GM12892 (cell line): ENCODE measurements around the gene PLSCR1. TPM values are rescaled to one million over a fixed set of nuclear protein-coding genes. Genes with fewer than 3 reads are reported as not detected.

ENCODE experiments used
- DNase-seq: peaks from one replicate; pipeline ENCODE4 v3.0.0; 2011; ENCODE audit not compliant: insufficient read length
- FAIRE-seq: peaks from 2 replicates; lab custom pipeline; 2011; peaks lifted over from hg19 to GRCh38; lab: Jason Lieb, UNC
- POLR2A ChIP-seq: IDR thresholded peaks from 2 replicates; pipeline ENCODE4 v1.6.1; 2011; ENCODE audit warnings: low read depth, low read length, control low read depth
- POLR2AphosphoS5 ChIP-seq: IDR thresholded peaks from 2 replicates; pipeline ENCODE4 v1.6.1; 2011; ENCODE audit warnings: low read depth, low read length, control low read depth
- TAF1 ChIP-seq: IDR thresholded peaks from 2 replicates; pipeline ENCODE4 v1.6.1; 2011; ENCODE audit warnings: low read depth, mild to moderate bottlenecking, control low read depth, low read length, borderline replicate concordance
- polyA plus RNA-seq: library from polyadenylated mRNA; unstranded; fragments of >200 nt; gene quantifications from one replicate; pipeline ENCODE4 v1.2.1, GENCODE V29; 2012; ENCODE audit warnings: missing spikeins, inconsistent platforms; ENCODE audit not compliant: missing spikeins

The PLSCR1 gene
- polyA plus RNA-seq: 31.8 TPM

DNA sequence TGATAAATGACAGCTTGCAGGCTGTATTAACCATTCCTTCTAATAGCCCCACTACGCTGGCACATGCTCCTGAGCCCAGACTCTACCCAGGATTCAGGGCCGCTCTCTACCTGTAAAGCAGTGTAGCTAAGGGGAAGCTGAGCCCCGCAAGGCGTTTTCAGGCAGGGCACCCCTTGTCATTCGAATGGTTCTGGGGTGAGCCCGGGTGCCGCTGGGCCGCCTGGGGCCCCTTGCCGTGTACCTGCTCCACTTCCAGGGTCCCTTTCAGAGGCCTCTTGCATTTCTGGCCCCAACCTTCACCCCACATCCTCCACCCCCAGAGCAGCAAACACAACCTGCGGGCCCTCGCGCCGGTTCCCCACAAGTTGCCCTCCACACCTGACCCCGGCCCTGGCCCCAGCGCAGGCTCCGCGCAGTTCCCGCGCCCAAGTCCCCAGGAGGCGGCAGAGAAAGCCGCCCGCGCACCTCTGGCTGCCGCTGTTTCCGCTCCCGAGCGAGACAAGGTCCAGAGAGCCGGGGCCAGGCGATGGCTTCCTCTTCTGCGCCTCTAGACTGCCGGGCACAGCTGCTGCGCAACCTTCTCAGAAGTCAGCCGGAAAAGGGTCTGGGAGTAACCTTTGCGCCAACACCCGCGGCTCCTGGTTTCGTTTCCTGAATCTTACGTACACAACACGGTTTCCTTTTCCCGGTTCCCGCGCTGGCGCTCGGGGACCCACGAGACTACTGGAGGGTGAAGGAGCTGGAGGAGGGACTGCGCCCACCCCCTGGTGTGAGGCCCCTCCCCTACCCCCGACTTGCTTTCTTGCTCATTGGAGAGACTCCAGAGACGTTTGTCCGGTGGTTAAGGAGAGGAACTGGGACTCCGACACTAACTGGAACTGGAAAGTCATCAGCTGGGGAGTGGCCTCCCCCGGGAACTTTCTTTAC, at the start of gene PLSCR1:
Gene PLSCR1, minus strand, starts transcription at position 606 of the 927 bp plus-strand sequence. CDS start 8,055 bp downstream, outside the sequence.
- peak; percentile 67 for DNase-seq
- peak; percentile 85 for FAIRE-seq
- peak; percentile 63; the same call in 1 of the 2 replicates for TF ChIP-seq POLR2A
- peak; percentile 74; the same call in 1 of the 2 replicates for TF ChIP-seq TAF1
- TF ChIP-seq POLR2AphosphoS5: peak; percentile 53; the same call in 1 of the 2 replicates

DNA sequence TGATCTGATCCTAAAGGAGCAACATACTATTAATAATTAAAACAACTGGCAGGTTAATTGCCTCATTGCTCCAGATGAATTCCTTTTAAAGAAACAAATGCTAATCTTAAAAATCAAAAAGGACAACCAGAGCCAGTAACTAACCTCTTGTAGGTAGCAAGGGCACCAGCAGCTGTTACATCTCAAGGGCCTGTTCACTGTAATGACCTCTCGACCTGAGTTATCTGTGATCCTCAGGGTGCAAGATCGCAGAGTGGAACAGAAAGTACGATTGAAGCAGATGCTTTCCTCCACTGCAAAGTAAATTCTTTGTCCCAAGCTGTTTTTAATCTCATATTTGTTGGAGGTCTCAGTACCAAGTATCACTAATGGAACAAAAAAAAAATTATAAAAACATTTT, 49.4 kb upstream of the PLSCR1 start:
- DNase-seq (no peak), FAIRE-seq (no peak)
- no peak for TF ChIP-seq POLR2AphosphoS5
- no peak for TF ChIP-seq POLR2A
- TF ChIP-seq TAF1: no peak

GRCh38 chr3:146590521-146590920, 46.1 kb upstream of the PLSCR1 start:
- no peak for TF ChIP-seq POLR2AphosphoS5
- no peak for TF ChIP-seq TAF1
- no peak for TF ChIP-seq POLR2A
- FAIRE-seq: no peak
- no peak for DNase-seq

GRCh38 chr3:146589899-146590508, 45.6 kb upstream of the PLSCR1 start:
- FAIRE-seq: no peak

GRCh38 chr3:146585156-146585555, 40.7 kb upstream of the PLSCR1 start:
- no peak for TF ChIP-seq POLR2A
- TF ChIP-seq TAF1: no peak
- no peak for FAIRE-seq
- no peak for DNase-seq

More at GRCh38 chr3:146589899-146590508, 45.6 kb upstream of the PLSCR1 start:
- DNase-seq: no peak
- no peak for TF ChIP-seq POLR2AphosphoS5
- TF ChIP-seq TAF1: no peak
- TF ChIP-seq POLR2A: no peak

DNA sequence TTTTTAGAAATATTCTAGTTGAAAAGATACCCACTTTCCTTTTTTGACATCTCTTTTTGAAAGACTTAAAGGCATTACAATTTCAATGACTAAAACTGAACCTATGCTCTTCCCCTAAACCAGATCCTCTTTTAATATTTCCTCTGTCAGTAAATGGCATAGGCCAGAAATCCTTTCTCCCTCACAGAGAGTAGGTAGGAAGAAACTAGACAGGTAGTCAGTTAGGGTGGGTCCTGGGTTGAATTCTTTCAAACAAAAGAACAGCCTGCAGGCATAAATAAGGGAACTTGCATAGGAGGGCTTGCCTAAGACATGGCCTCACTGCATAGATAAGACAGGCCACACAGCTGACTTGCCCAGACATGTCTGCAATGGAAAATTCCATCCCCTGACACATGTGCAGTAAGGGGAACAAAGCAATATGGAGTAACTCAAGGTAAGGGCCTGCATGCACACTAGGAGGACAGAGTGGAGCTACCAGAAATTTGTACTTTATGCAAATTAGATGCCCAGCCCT, 37.6 kb upstream of the PLSCR1 start:
- TF ChIP-seq TAF1: no peak
- no peak for TF ChIP-seq POLR2AphosphoS5
- TF ChIP-seq POLR2A: no peak
- FAIRE-seq (no peak), DNase-seq (no peak)

DNA sequence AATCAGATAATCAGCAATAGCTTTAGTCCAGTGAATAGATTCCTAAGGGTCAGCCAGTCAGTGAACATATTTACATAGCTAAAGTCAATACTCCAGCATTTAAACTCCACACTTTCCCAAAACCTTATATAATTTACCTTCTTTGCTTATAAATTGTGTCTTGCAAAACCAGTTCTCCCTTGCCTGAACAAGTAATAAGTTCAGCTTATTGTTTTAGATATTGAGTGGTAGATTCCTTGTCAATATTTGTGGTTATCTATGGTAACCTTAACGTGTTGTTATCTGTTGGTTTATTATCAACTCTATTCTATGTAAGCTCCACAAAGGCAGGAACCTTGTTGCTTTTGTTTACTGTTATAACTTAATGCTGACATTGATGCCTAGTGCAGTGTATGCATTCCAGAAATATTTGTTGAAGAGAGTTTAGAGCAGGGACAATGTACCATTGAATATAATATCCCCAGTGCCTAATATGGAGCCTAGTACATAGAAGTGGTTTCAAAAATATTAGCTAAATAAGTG, 36.7 kb upstream of the PLSCR1 start:
- FAIRE-seq: no peak
- DNase-seq: no peak
- TF ChIP-seq POLR2A: no peak

- TF ChIP-seq POLR2A (no peak), TAF1 (no peak), POLR2AphosphoS5 (no peak)
- FAIRE-seq: no peak
- DNase-seq: no peak
Observed at GRCh38 chr3:146577662-146578061, 33.3 kb upstream of the PLSCR1 start.

- FAIRE-seq: no peak
- DNase-seq: no peak
- TF ChIP-seq POLR2AphosphoS5 (no peak), POLR2A (no peak), TAF1 (no peak)
Observed at GRCh38 chr3:146575636-146576035, 31.2 kb upstream of the PLSCR1 start.

- TF ChIP-seq TAF1 (no peak), POLR2A (no peak), POLR2AphosphoS5 (no peak)
- DNase-seq: no peak
- FAIRE-seq: no peak
Observed at GRCh38 chr3:146574173-146574572, 29.8 kb upstream of the PLSCR1 start.

DNA sequence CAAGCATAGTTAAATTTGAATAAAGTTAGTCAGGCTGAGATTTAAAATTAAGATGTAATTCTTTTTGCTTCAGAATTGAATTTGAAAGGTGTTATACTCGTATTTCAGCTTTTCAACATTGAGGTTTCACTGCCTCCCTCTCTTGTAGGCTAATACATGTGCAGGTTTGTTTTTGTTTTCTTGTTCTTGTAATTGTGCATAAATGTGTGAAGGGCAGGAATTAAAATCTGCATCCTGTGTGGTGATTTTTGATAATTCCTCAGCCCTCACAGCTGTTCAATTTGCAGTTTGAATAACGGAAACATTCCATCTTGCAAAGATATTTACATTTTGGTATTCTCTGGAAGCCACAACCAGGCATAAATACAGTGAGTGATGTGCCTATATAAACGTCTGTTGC, 24.9 kb upstream of the PLSCR1 start:
- FAIRE-seq: no peak
- TF ChIP-seq POLR2AphosphoS5 (no peak), POLR2A (no peak), TAF1 (no peak)
- no peak for DNase-seq
